ENCODE measurements around the gene RAI1. TPM values are rescaled to one million over a fixed set of nuclear protein-coding genes. Genes with fewer than 3 reads are reported as not detected.
"Not testable (repeated sequence)": the region's sequence is repeated elsewhere in the genome, so short reads cannot be mapped to it uniquely, and the experiment has no call there.

Gene RAI1
- polyA plus RNA-seq, 4 donors, result 19.4 to 41.6 (median 24.3) TPM

DNA sequence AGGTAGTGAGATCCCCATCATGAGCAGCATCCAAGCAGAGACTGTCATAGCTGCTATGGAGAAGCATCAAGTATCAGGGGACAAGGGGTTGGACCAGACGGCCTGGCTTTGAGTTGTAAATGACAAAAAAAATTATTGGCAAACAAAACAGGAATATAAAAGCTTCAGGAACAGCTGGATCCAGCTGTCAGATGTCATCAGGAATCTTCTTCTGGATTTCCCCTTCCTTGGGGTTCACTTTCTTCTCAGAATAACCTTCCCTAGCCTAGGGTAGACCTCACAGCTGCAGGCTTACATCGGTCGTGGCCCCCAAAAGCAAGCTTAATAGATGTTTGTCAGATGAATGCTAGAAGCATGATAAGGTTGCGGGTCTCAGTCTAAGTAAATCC is 17.2 kb upstream of the RAI1 start:
- DNase-seq (ENCODE audit: low read depth in 4 of 4, low spot score in 3 of 4), result no peak

DNA sequence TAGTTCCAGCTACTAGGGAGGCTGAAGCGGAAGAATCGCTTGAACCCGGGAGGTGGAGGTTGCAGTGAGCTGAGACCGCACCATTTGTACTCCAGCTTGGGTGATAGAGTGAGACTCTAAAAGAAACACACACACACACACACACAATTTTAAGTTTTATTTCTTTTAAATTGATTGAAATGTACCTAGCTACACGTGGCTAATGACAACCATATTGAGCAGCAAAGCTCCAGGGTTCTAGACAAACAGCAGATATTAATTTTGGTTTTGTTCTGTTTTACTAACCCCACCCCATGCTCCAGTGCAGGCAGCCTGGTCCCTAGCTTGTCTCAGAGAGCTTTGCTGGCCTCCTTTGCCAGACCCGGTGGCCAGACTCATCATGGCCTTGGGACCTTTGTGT is 16.0 kb upstream of the RAI1 start:
- DNase-seq (ENCODE audit: low read depth in 4 of 4, low spot score in 3 of 4), result no peak

DNA sequence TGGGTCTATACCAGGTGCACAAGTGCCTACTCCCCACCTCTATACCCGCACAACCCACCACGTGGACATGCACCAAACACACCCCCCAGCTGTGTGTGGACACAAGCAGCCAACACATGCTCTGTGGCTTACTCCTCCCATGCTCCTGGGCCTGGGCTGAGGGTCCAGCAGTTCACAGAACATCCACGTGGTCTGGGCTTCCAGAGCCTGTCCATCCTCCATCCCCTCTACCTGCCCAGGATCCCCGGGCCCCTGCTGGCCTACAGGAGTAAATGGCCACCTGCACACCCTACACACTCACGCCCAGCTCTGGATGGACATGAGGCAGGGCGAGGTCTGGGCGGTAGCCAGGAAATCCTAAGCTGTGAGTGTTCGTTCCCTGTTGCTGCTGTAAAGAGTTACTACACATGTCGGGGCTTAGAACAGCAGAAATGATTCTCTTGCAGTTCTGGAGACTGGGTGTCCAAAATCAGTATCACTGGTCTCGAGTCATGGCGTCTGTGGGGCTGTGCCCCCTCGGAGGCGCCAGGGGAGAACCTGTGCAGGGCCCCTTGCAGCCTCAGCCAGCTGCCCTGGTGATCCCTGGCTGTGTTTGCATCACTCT is 15.0 kb upstream of the RAI1 start:
- DNase-seq (ENCODE audit: low read depth in 4 of 4, low spot score in 3 of 4), result no peak

DNA sequence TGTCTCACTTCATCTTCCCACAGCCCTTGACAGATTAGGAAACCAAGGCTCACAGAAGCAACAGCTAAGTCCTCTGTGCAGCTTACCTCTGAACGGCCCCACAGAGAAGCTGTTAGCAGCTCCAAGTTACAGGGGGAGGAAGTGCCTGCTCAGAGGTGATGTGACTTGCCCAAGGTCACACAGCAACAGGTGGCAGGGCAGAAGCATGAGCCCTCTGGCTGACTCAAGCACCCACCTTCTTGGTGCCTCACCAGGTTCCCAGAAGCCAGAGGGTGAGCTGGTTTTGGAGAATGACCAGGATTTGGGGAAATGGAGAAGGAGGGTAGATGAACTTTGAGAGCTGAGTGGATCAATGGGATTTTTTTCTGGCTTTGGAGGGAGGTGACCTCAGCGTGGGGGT is 14.0 kb upstream of the RAI1 start:
- DNase-seq (ENCODE audit: low read depth in 4 of 4, low spot score in 3 of 4), result no peak

DNA sequence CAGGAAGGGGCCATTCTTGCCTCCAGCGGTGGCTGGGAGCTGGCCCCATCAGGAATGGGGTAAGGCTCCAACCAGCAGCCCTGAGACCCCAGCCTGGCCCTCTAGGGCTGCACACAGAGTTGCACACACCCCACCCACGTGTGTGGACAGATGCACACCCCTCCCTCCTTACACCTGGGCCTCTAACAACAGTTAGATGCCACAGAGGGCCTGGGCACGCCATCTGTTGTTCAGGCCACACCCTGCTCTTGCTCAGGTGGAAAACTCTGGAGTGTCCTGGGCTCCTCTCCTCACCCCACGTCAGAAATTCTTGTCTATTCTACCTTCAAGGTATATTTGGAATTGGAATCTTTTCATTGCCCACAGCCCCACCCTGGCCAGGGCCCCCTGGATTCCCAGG is 13.3 kb upstream of the RAI1 start:
- no peak for DNase-seq (ENCODE audit: low read depth in 4 of 4, low spot score in 3 of 4)

DNA sequence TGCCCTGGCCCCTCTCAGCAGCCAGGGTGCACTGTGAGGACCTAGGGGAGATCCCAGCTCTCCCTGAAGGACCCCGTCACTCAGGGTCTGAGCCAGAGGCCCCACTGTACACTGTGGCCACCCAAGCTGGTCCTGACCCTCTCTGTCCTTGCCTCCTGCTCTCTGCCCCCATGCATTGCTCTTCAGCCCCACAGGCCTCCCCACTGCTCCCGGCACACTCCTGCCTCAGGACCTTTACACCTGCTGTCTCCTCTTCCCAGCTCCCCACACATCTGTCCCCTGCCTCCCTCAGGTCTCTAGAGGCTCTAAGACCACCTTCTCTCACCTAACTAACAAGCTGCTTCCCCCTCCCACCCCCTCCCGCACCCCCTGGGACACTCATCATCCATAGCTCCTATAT is 12.9 kb upstream of the RAI1 start:
- DNase-seq (ENCODE audit: low read depth in 4 of 4, low spot score in 3 of 4), result no peak

DNA sequence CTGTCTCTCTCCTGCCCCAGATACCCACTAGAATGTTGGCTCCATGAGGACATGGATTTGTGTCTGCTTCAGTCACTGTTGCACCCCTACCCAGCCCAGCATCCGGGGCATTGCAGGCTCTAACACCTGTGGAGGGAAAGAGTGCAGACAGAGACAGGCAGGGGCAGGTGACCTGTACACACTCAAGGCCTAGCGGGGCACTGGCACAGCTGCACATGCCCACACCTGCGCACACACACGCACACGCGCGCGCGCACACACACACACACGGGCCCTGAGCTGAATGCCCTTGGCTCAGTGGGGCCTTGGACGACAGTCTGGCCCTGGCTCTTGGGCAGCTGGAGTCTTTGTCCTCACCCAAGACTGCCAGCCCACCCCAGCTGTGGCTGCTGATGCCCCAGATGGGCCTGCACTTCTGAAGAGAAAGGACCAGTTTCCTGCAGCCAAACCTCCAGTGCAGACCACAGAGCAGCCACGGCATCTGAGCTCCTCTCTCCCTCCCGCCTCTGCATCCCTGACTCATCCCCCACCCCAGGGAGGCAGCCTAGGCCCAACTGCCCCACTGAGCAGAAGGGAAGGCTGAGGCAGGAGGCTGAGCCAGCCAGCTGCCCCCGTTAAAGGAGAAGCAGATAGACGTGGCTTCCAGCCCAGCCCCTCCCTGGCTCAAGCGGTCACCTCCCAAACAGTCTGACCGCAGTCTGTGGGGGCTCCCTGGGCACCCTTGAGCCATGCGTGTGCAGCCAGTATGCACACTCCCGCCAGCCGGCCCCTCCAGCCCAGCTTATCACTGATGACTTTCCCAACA is 12.3 kb upstream of the RAI1 start:
- no peak for DNase-seq (ENCODE audit: low read depth in 4 of 4, low spot score in 3 of 4)

DNA sequence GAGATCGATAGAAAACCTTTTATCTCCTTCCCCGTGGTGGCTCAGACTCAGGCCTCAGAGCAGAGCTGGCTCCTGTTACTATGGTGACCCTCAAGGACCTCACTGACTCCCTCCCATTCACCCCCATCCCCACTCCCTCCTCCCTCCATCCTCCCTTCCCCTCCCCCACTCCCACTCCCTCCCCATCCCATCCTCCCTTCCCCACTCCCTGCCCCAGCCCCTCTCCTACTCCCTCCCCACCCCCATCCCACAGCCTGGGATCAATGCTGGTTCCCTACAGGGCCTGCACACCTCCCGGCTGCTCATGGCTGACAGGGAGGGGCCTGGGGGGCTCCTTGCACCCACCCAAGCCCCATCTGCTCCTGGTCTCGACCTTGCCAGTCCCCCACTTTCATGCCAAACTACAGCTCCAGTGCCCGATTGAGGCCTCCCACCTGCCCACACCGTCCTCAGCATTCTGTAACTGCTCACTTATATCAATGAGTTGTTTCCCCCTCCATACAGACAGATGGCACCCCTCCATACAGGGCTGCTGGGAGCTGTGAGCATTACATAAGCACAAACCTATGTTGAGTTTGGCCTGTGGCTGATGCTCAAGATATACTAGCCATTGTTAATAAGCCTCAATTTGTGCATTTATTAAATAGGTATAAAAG is 11.6 kb upstream of the RAI1 start:
- no peak for DNase-seq (ENCODE audit: low read depth in 4 of 4, low spot score in 3 of 4)

DNA sequence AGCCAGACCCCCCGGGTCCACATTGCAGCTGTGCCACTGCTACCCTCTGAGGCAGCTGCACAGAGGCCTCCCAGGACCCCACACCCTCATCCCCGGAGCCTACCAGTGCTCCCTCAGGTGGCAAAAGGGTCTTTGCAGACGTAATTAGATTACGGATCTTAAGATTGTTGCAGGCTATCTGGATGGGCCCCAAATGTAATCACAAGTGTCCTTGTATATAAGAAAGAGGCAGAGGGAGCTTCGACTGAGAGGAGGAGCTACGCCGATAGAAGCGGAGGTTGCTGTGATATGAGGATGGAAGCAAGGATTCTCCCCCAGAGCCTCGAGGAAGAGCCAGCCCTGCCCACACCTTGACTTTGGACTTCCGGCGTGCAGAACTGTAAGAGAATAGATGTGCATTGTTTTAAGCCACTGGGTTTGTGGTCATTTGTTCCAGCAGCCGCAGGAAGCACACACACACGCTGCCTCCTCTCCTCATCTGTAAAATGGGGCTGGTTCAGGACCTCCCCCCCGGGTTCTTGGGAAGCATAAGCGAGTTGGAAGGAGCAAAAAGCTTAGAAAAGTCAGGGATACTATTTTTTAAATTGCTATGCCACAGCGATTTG is 10.5 kb upstream of the RAI1 start:
- no peak for DNase-seq (ENCODE audit: low read depth in 4 of 4, low spot score in 3 of 4)

DNA sequence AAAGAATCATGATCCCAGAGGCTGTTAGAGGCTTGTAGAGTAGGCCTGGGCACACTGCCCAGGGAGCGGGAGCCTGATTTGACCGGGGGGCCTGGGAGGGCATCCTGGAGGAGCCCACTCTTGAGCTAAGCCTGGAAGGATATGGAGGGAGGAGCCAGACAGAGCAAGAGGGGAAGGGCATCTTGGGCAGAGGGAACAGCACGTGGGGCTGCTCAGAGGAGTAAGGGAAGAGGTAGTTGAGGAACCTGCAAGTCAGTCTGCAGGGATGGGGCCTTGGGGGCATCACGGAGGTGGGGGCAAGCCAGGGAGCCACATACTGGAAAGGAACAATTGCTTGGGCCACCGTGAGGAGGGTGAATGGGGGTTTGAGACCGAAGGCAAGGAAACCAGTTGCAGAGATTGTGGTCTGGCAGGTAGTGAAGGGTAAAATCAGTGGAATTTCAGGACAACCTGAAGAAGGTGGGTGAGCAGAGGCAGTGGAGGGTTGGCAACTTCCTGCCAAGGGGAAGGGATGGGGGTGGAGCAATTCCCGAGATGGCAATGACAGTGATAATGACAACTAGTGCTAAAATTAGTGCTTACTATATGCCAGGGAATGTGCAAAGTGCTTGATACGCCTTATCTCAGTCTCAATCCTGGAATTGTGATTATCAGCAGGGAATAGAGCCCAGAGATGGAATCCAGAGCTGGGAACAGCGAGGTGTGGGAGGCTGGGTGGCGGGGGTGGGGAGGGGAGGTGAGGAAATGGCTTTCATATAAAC is 9.7 kb upstream of the RAI1 start:
- no peak for DNase-seq (ENCODE audit: low read depth in 4 of 4, low spot score in 3 of 4)

DNA sequence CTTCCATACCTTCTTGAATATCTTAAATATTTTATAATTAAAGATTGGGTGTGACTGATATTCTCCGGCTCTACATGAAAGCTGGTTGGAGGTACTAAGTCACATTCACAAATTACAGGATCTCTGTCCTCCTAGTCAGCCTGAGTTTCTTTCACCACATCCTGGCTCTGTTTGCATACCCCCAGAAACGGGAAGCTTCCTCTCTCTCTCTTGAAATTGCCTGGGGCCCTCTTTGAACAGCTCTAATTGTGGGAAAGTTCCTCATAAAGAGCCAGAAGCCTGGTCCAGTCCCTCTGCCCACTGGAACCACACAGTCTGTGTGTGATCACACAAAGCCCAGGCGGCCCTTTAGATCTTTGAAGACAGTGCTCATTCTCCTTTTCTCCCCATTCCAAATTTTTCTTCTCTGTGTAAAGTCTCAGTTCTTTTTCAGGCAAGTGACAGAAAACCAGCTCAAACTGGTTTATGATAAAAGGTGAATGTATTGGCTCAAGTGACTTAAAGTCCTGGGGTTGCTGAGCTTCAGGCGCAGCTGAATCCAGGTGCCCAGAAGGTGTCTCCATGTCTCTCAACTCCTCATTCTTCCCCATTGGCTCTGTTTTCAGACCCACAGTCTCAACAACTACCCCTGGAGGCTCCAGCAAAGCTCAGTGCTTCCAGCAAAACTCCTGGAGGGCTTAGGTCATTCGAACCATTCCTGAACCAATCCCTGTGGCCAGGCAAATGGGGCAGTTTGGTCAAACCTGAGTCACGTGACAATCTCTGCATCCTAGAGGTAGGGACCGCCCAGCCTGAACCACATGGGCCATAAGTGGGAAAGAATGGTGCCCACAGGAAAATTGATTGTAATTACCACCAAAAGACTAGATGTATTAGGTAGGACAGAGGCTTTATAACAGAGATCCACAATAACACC is 8.5 kb upstream of the RAI1 start:
- no peak for DNase-seq (ENCODE audit: low read depth in 4 of 4, low spot score in 3 of 4)

DNA sequence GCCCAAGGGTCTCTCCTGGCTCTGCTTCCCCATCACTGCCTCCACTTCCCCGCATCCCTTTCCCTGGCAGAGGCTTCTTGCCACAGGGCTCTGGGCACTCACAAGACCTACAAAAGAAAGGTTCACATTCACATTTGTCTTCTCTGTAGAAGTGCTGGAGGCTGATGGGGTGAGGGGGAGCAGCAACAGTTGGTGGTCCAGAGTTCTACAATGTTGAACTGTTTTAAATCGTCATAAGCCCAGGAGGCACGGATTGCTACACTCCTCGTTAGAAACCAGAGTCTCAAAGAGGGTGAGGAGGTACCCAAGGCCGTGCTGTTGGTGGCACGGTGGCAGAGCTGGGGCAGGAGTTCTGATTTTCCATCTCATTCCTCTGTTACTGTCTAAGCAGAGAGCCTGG is 5.8 kb upstream of the RAI1 start:
- DNase-seq (ENCODE audit: low read depth in 4 of 4, low spot score in 3 of 4), result no peak

DNA sequence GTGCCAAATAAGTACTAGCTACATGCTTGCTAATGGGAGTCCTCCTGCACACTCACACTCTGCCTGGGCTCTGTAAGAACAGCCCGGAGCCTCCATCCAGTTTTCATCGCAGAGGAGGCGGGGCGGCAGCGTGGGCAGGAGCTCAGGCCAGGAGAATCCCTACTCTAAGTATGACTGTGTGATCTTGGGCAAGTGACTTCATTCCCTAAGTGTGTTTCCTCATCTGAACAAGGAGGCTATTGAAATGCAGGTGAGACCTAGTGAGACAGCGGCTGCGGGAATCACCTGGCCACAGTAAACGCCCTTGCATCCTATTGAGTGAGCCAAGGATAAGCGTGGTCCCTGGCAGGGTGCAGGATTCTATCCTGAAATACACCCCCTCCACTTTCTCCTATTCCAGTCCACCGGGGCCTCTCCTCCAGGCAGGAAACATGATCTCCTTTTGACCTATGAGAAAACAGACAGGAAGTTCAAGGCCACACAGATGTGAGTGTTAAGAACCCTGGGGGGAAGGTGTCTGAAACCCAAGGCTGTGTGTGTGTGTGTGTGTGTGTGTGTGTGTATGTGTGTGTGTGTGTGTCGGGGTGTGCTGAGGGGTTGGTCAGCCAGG is 5.2 kb upstream of the RAI1 start:
- no peak for DNase-seq (ENCODE audit: low read depth in 4 of 4, low spot score in 3 of 4)

DNA sequence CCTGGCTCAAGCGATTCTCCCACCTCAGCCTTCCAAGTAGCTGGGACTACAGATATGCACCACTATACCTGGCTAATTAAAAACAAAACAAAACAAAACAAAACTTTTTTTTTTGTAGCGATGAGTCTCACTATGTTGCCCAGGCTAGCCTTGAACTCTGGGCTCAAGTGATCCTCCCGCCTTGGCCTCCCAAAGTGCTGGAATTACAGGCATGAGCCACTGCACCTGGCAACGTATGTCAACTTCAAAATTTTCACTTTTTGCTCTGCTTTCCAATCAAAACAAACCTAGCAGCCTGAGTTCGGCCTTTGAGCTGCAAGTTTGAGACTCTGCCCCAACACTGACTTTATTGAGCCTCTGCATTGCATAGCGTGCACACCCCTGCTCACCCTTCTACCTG is 4.5 kb upstream of the RAI1 start:
- DNase-seq (ENCODE audit: low read depth in 4 of 4, low spot score in 3 of 4), result no peak

DNA sequence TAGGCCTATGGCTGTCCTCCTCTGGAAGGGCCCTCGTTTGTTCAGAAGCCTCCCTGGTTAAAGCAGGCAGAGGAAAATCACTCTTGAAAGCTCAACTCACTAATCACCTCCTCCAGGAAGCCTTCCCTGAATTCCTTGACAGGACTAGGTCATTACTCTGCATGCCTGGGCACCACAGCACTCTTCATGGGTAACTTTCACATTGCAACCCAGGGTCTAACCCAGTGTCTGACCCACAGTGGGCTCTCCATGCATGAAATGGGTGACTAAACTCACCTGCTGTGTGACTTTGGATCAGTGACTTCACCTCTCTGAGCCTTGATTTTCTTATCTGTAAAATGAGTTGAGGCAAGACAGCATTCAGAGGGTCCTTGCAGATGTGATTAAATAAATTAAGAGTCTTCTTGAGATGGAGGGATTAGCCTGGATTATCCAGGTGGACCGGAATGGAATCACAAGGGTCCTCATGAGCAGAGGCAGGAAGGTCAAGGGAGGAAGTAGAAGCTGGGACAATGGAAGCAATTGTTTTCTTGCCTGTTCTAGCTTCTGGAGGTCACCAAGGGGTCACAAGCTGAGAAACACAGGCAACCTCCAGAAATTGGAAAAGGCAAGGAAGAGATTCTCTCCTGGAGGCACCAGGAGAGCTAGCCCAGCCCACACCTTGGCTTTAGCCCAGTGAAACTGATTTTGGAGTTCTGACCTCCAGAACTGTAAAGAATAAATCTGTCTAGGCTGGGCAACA is 3.8 kb upstream of the RAI1 start:
- no peak for DNase-seq (ENCODE audit: low read depth in 4 of 4, low spot score in 3 of 4)

DNA sequence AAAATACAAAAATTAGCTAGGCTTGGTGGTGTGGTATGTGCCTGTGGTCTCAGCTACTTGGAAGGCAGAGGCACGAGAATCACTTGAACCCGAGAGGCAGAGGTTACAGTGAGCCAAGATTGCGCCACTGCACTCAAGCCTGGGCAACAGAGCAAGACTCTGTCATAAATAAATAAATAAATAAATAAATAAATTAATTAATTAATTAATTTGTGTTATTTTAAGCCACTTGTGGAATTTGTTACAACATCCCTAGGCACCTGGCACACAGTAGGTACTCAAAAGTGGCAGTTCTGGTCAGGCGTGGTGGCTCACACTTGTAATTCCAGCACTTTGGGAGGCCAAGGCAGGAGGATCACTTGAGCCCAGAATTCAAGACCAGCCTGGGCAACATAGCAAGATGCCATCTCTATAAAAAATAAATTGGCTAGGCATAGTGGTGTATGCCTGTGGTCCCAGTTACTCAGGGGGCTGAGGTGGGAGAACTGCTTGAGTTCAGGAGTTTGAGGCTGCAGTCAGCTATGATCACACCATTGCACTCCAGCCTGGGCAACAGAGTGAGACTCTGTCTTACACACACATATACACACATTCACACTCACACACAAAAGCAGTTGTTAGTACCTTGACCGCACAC is 3.1 kb upstream of the RAI1 start:
- DNase-seq (ENCODE audit: low read depth in 4 of 4, low spot score in 3 of 4), result not testable (repeated sequence)

DNA sequence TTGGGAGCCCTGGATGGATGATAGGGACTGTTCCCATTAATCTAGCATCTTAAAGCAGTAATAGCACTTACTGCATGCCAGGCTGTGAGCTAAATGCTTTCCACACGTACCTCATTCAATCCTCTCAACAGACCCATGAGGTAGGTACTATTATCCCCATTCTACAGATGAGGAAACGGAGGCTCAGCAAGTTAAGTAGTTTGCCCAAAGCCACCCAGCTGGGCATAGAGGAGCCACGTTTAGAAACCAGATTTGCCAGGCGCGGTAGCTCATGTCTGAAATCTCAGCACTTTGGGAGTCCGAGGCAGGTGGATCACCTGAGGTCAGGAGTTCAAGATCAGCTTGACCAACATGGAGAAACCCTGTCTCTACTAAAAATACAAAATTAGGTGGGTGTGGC is 2.0 kb upstream of the RAI1 start:
- no peak for DNase-seq (ENCODE audit: low read depth in 4 of 4, low spot score in 3 of 4)

DNA sequence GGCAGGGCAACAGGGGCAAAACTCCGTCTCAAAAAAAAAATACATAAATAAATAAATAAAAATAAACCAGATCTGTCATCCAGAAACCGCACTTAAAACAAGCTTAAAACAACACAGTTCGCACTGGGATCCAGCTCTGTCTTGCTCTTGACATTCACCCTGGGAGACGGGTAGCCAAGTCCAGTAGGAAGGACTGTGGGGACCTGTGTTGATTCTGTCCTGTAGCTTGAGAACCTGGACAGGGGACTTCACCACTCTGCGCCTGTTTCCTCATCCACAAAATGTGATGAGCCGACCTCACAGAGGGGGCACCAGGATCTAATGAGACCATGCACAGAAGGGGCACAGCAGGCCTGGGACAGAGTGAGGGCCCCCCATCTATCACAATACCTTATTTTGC is 1.5 kb upstream of the RAI1 start:
- DNase-seq (ENCODE audit: low read depth in 4 of 4, low spot score in 3 of 4), result no peak
